WI38 (cell line): Measurements from ENCODE around the gene KDM5B.

Experiments
- H3K4me3 ChIP-seq: 2 replicates; pipeline ENCODE4 v1.5.1; 2011; ENCODE audit warnings: low read depth, mild to moderate bottlenecking, control low read depth, low read length
- TF ChIP-seq, protein P1 (sequence below): IDR thresholded peaks from 2 replicates; pipeline ENCODE4 v1.5.1; 2012; ENCODE audit warnings: low read depth, mild to moderate bottlenecking, control low read depth, low read length

KDM5B gene

DNA sequence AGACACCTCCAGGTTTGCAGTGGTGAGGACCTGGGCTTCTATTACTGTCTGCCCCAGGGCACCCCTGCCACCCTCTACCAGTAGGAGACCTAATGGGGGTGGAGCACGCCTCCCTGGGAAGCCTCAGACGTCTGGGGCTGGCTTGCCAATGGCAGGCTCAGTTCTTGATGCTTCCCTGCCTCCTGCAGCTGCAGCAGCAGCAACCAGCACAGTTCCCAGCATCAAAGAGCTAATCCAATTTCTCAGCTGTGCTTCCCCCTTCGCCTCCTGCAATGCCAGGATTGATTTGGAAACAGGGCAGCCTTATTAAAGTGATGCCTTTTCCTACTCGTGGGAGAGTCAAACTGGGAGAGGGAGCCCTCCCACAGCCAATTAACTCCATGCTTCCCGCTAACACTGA is 106.1 kb downstream of the KDM5B start:
- no peak overlapping the region for H3K4me3 ChIP-seq
- TF ChIP-seq, protein P1, sequence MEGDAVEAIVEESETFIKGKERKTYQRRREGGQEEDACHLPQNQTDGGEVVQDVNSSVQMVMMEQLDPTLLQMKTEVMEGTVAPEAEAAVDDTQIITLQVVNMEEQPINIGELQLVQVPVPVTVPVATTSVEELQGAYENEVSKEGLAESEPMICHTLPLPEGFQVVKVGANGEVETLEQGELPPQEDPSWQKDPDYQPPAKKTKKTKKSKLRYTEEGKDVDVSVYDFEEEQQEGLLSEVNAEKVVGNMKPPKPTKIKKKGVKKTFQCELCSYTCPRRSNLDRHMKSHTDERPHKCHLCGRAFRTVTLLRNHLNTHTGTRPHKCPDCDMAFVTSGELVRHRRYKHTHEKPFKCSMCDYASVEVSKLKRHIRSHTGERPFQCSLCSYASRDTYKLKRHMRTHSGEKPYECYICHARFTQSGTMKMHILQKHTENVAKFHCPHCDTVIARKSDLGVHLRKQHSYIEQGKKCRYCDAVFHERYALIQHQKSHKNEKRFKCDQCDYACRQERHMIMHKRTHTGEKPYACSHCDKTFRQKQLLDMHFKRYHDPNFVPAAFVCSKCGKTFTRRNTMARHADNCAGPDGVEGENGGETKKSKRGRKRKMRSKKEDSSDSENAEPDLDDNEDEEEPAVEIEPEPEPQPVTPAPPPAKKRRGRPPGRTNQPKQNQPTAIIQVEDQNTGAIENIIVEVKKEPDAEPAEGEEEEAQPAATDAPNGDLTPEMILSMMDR, result no peak

DNA sequence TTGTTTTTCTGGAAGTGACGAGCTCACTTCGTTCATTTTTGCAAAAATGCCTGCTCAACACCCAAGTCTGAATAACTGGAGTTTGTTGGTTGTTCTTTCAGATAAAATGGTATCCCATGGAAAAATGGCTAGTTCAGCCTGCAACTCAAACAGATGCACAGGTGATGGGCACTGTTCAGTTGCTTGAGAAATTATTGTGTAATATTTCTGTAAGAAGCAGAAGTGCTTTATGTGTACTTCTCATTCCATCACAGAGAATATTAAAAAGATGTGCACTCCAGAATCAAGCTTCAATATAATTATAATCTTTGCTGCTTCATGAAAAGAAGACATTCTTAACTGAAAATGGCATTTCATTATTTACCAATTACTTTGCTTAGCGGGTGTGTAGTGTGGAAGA is 107.0 kb downstream of the KDM5B start:
- TF ChIP-seq, protein P1, result no peak
- H3K4me3 ChIP-seq, result no peak overlapping the region

DNA sequence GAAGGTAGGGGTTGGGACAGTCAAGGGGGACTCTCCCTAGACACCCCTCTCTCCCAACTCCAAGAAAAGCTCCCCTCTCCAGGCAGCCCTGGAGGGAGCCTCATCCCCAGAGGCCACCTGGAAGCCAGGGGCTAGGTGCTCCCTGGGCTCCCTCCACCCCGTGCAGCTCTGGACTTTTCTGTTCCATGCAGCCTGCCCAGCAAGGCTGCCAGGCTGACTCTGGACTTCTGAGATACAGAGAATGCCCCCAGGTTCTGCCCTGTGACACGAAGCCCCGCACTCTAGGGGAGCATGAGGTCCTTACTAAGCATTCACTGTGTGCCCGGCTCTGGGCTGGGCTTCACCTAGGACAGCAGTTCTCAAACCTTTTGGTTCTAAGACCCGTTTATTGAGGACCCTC is 108.2 kb downstream of the KDM5B start:
- TF ChIP-seq, protein P1, result no peak
- H3K4me3 ChIP-seq, result no peak overlapping the region

DNA sequence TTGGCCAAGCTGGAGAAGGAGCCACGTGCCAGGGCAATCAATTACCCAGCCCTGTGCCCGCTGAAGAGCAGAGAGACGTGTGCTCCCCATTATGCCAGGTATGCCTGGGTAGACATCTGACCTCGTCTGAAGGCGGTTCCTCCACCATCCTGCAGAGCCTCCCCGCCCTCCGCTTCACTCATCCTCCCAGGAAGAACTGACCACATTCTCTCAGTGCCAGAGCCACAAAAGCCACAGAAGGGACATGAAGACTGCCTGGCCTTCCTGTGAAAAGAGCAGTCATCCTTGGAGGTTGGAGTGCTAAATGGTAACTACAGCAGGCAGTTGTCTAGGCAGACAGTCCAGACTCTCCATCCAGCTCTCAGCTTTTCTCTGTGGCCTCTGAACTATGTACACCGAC is 109.9 kb downstream of the KDM5B start:
- no peak overlapping the region for H3K4me3 ChIP-seq
- TF ChIP-seq, protein P1, result no peak

DNA sequence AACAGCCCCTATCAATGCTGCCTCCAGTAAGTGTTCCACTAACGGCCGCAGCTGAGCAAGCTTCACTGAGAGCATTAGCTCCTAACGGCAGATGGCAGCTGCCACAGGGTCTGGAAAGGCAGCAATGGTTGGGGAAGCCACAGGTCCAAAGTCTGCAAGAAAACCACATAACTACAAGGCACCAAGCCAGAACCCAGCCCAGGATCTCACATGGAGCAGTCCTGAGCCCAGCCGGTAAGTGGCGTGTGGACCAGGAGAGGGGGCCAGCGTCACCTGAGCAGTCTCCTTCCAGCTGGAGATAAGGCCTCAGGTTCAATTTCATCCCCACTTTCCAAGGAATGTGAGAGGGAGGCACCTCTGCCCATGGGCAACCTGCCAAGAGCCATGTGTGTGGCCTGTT is 111.2 kb downstream of the KDM5B start:
- H3K4me3 ChIP-seq, result no peak overlapping the region
- TF ChIP-seq, protein P1, result no peak

DNA sequence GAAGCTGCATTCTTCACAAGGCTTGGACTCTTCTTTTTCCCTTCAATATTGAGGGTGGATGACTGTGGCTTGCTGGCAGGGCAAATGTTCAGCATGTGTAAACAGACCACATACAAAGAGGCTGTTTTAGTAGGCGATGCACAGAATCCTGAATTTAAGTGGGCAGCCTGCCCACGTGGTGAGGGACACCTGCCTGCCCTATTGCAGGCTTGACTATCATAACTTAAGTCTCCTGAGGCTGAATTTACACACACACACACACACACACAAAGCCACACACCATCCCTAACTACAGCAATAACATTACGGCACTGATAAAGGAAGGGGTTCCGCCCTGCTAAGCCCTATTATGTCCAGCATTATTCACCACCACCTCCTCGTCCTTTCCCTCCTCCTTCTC is 113.9 kb downstream of the KDM5B start:
- TF ChIP-seq, protein P1, result no peak
- H3K4me3 ChIP-seq, result no peak overlapping the region

DNA sequence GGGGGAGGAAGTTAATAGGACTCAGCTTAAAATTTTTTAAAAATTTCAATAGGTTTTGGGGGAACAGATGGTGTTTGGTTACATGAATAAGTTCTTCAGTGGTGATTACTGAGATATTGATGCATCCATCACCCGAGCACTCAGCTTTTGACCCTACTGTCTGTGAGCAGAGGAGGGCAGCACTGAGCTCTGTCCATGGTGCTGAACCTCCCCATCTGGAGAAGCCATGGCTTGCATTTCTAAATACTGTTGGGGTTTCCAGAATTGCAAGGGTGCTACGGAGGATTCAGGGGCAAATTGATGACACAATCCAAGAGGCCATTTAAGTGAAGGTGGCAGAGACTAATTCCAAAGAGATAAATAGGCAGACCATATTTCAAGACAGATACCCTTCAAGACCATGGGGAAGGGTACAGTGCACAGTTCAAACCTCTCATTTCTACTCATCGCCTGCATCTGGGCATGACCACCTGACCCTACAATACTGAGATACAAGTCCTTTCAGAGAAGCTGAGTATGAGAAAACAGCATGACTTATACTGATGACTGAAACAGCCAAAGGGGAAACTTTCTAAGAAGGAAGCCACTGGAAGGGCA is 115.2 kb downstream of the KDM5B start:
- TF ChIP-seq, protein P1, result 0 out of 2 replicates have a peak, but pooled peaks have one; percentile 2
- no peak overlapping the region for H3K4me3 ChIP-seq
